GM06990 (cell line): ENCODE results near the gene IMPDH1.

Experiments used
- DNase-seq: peaks from one replicate; pipeline ENCODE4 v3.0.0-alpha.2; 2011; ENCODE audit not compliant: insufficient read length; ENCODE audit errors: extremely low read depth
- H3K27me3 ChIP-seq: replicated peaks from 2 replicates; pipeline ENCODE4 v1.6.0; 2011; ENCODE audit warnings: low read length; ENCODE audit not compliant: control insufficient read depth, insufficient read depth
- H3K36me3 ChIP-seq: 2 replicates; pipeline ENCODE4 v1.5.1; 2011; ENCODE audit warnings: low read length; ENCODE audit not compliant: control insufficient read depth, insufficient read depth
- H3K4me3 ChIP-seq: replicated peaks from 2 replicates; pipeline ENCODE4 v1.5.1; 2011; ENCODE audit warnings: low read depth, mild to moderate bottlenecking, control low read depth, low read length
- TF ChIP-seq, protein P1 (sequence below): IDR thresholded peaks from 2 replicates; pipeline ENCODE4 v1.5.1; 2011; ENCODE audit warnings: low read length, control low read depth, mild to moderate bottlenecking, inconsistent platforms; ENCODE audit not compliant: insufficient read depth, poor library complexity, severe bottlenecking

The IMPDH1 gene

DNA sequence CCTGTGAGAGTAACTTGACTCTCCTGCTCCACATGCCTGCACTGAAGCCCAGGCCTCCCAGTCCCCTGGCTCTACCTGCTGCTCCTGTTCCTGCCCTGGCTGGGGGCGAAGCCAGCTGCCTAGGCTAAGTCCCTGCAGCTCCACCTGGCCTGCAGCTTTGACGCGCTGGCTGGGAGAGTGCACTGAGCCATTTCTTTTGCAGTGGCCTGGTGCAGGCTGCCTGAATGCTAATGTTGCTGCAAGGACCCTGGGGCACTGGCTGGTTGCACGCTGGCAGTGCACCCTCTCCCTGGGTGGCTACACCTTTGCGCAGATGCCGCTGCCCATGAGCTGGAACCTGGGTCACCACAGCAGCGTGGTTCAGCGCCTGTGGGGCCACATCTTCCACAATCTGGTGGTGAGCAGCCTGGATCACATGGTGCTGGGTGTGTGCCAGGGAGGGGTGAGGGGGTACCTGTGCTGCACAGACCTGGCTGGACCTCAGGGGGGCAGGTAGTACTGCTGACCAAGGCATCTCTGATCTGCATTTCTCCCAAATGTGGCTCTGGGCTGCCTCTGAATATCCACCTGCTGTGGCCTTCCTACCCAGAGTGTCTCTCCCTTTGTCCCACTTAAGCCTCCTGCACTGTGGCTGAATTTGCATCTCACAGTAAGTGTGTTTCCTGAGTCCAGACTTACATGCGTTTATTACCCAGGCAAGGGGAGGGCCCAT is 20.0 kb downstream of the IMPDH1 start:
- no peaks in the 10 kb centered on the region for H3K27me3 ChIP-seq
- TF ChIP-seq, protein P1, sequence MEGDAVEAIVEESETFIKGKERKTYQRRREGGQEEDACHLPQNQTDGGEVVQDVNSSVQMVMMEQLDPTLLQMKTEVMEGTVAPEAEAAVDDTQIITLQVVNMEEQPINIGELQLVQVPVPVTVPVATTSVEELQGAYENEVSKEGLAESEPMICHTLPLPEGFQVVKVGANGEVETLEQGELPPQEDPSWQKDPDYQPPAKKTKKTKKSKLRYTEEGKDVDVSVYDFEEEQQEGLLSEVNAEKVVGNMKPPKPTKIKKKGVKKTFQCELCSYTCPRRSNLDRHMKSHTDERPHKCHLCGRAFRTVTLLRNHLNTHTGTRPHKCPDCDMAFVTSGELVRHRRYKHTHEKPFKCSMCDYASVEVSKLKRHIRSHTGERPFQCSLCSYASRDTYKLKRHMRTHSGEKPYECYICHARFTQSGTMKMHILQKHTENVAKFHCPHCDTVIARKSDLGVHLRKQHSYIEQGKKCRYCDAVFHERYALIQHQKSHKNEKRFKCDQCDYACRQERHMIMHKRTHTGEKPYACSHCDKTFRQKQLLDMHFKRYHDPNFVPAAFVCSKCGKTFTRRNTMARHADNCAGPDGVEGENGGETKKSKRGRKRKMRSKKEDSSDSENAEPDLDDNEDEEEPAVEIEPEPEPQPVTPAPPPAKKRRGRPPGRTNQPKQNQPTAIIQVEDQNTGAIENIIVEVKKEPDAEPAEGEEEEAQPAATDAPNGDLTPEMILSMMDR: no peak
- peaks cover 13% of the 10 kb centered on the region for H3K36me3 ChIP-seq
- no peak overlapping the region for H3K4me3 ChIP-seq
- no peak for DNase-seq

DNA sequence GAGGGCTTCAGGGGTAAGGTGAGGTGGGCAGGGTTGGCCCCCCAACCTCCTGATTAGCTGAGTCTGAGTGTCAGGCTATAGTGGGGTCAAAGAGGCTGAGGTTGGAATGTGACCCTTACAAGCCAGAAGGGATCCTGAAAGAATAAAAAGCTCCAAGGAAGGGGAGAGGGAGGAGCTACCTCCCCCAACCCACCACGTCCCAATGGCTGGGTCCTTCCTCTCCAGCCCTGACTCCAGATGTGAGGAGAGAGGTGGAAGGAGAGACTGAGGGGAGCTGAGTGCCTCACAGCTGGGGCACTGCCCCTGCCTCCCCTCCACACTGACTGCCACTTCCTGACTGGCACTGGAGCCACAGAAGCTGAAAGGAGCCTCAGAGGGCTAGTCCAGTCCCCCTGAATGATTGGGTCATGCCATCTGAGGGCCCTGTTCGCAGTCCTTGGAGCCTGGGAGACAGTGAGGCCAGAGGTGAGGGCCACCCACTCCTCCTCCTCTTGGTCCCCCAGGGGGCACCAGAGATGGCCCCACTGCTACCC is 20.6 kb downstream of the IMPDH1 start:
- TF ChIP-seq, protein P1: peak; percentile 5

DNA sequence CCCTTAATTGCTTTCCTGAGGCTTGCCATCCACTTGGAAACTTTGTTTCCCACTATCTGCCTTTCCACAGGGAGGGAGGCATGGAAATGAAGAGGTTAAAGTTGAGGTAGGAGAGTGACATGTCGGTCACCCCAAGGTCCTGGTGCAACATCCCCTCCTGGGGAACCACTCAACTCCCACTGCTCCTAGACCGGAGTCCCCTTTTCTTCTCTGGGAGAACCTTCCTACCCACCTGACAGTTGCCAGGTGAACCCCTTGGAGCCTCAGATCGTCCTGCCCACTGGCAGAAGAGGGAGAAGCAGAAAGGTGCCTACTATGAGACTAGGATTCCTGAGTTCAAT is 21.7 kb downstream of the IMPDH1 start:
- DNase-seq: no peak
- Histone ChIP-seq H3K27me3 (no peaks in the 10 kb centered on the region), H3K36me3 (peaks cover 4% of the 10 kb centered on the region), H3K4me3 (no peak overlapping the region)
- TF ChIP-seq, protein P1: no peak

More for the DNA sequence above, 20.6 kb downstream of the IMPDH1 start:
- H3K4me3 ChIP-seq: no peak overlapping the region
- DNase-seq: no peak
- no peaks in the 10 kb centered on the region for H3K27me3 ChIP-seq
- peaks cover 11% of the 10 kb centered on the region for H3K36me3 ChIP-seq

DNA sequence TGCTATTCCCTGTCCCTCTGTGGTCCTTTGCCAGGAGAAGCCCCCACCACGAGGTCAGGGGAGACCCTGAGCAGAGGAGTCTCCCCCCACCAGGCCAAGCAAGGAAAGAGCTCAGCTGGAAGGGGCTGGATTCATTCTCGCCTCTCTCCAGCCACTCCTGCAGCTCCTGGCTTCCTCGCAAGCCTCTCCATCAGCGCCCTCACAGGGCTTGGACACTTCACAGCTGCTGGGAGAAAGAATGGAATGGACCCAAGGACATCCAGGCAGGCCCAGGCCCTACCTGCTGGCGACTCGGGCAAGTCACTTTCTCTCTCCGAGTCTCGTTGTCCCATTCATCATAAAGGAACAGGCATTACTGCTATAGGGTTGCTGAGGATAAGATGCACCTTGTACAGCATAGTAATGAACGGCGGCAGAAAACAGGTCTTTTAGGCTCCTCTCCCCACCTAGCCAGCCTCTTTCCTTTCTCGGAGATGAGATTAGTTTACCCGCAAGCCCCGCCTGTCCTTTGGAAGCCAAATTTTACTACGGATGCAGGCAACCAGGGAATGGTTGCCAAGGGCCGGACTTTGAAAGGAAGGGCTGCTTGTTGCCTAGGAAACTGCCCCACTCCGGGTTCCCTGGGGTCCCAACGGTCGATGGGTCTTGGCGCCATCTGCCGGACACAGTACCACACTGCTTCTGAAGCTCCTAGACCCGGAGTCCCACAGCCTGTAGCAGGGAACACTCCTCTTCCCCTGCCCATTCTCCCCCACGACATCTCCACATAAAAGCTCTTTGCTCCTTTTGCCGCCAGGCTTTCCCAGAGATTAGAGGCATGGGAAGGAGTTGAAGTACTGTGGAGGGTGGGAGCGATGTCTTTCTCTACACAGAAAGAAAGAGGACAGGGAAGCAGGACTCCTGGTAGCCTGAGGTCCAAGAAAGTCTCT is 22.3 kb downstream of the IMPDH1 start:
- no peak for DNase-seq
- peaks cover 1% of the 10 kb centered on the region for H3K36me3 ChIP-seq
- TF ChIP-seq, protein P1: peak; percentile 86
- no peak overlapping the region for H3K4me3 ChIP-seq
- no peaks in the 10 kb centered on the region for H3K27me3 ChIP-seq

DNA sequence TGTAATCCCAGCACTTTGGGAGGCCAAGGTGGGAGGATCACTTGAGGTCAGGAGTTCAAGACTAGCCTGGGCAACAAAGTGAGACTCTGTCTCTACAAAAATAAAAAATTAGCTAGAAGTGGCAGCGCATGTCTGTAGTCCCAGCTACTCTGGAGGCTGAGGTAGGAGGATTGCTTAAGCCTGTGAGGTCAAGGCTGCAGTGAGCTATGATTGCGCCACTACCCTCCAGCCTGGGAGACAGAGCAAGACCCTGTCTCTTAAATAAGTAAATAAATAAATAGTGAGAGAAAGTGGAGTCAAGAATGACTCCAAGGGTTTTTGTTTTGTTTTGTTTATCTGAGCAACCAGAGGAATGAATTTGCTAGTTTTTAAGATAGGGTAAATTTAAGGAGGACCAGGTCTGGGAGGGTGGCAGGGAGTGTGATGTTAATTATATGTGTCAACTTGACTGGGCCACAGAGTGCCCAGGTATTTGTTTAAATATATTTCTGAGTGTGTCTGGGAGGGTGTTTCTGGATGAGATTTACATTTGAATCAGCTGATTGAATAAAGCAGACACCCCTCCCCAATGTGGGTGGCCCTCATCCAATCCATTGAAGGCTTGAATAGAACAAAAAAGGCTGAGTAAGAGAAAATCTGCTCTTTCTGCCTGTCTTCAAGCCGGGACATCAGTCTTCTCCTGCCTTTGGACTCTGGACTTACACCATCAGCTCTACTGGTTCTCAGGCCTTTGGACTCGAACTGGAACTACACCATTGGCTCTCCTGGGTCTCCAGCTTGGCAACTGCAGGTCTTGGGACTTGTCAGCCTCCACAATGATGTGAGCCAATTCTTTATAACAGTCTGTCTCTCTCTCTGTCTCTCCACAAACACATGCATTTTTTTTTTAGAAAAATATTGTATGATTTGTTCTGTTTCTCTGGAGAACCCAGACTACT is 23.5 kb downstream of the IMPDH1 start:
- DNase-seq: no peak
- Histone ChIP-seq H3K4me3 (no peak overlapping the region), H3K36me3 (no peaks in the 10 kb centered on the region), H3K27me3 (no peaks in the 10 kb centered on the region)
- TF ChIP-seq, protein P1: no peak
